Vagina (tissue), 2 donors: ENCODE measurements around the gene LILRB3.

Experiments used
- POLR2AphosphoS5 ChIP-seq, 2 donors: sonication (generic); formaldehyde crosslinking; IDR thresholded peaks; one replicate each; pipeline ENCODE4 v1.9.0; 2017; ENCODE audit warnings: antibody characterized with exemption in 2 of 2, mild to moderate bottlenecking in 2 of 2, low read depth in 1 of 2; ENCODE audit not compliant: insufficient read depth in 1 of 2
- TF ChIP-seq, protein P1 (sequence below), 3 experiments: fragments of 450-650 bp in 2 of 3; fragments of 200-600 bp in 1 of 3; sonication (generic) in 1 of 3; IDR thresholded peaks; one replicate each; pipeline ENCODE4 v1.5.1; 2017 to 2019; ENCODE audit warnings: antibody characterized with exemption in 3 of 3, mild to moderate bottlenecking in 2 of 3, moderate library complexity in 2 of 3

DNA sequence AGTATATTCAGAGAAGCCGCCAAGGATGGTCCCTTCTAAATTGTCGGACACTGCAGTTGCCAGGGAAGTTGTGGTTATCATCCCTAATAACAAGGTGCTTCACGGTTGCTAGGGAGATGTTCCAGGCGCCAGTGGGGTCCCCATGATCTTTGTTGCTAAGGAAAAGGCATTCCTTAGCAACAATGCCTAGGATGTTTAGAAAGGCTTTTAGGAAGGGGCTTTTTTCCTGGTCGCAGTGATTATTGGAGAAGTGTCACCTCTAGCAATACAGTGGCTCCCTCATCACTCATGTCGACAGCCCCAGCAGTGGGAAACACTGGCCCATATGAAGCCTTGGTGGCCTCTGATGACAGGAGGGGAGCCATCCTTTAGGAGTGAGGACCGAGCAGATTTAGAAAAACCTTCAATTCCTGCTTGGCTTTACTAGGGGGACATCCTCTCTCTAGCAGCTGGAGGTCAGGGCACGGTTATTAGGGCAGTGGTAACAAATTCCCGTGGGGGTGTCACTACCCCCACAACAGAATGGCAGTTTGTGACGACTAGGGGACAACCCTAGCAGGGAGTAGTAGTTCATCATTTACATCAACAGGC lies 43.5 kb downstream of the LILRB3 start:
- TF ChIP-seq, protein P1, sequence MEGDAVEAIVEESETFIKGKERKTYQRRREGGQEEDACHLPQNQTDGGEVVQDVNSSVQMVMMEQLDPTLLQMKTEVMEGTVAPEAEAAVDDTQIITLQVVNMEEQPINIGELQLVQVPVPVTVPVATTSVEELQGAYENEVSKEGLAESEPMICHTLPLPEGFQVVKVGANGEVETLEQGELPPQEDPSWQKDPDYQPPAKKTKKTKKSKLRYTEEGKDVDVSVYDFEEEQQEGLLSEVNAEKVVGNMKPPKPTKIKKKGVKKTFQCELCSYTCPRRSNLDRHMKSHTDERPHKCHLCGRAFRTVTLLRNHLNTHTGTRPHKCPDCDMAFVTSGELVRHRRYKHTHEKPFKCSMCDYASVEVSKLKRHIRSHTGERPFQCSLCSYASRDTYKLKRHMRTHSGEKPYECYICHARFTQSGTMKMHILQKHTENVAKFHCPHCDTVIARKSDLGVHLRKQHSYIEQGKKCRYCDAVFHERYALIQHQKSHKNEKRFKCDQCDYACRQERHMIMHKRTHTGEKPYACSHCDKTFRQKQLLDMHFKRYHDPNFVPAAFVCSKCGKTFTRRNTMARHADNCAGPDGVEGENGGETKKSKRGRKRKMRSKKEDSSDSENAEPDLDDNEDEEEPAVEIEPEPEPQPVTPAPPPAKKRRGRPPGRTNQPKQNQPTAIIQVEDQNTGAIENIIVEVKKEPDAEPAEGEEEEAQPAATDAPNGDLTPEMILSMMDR (IDR thresholded peaks at IDR 0.05), result no peak
- no peak for TF ChIP-seq POLR2AphosphoS5 (IDR thresholded peaks at IDR 0.05; ENCODE audit: insufficient read depth in 1 of 2, low read depth in 1 of 2)
